HEK293 (cell line): ENCODE results near the gene CDT1.

Experiments
- CTCF ChIA-PET: fragments of 350-600 bp; formaldehyde crosslinking; extraction: SDS; loops from one replicate; lab custom pipeline; 2021; ENCODE audit warnings: antibody characterized with exemption; lab: Yijun Ruan, JAX
- POLR2A ChIA-PET: fragments of 300-600 bp; formaldehyde crosslinking; extraction: SDS; loops from one replicate; lab custom pipeline; 2020; ENCODE audit warnings: antibody characterized with exemption, inconsistent platforms; lab: Yijun Ruan, JAX
- H3K27ac ChIP-seq: fragments of 200-500 bp; sonication (Bioruptor generic); 2 replicates; pipeline ENCODE4 v1.5.1; 2014; ENCODE audit warnings: low read depth, low read length, control low read depth, inconsistent platforms; ENCODE audit errors: extremely low read depth
- H3K36me3 ChIP-seq, 2 experiments: fragments of 200-500 bp in 1 of 2; sonication (Bioruptor generic) in 1 of 2; 1 replicate in 1 of 2; 2 replicates in 1 of 2; pipeline ENCODE4 v1.5.1; 2014 to 2017; ENCODE audit warnings: inconsistent platforms in 2 of 2, low read length in 2 of 2; ENCODE audit not compliant: control insufficient read depth in 2 of 2, insufficient read depth in 1 of 2
- H3K4me1 ChIP-seq: fragments of 200-500 bp; sonication (Bioruptor generic); 2 replicates; pipeline ENCODE4 v1.5.1; 2014; ENCODE audit warnings: mild to moderate bottlenecking, low read length, inconsistent platforms; ENCODE audit not compliant: control insufficient read depth, insufficient read depth
- H3K4me3 ChIP-seq: 2 replicates; pipeline ENCODE4 v1.5.1; 2011; ENCODE audit warnings: low read depth, mild to moderate bottlenecking, control low read depth, low read length, moderate library complexity
- H3K9me3 ChIP-seq: fragments of 200-500 bp; sonication (Bioruptor generic); 2 replicates; pipeline ENCODE4 v1.5.1; 2014; ENCODE audit warnings: low read depth, low read length, inconsistent platforms; ENCODE audit not compliant: control insufficient read depth, insufficient read depth
- IKZF3 ChIP-seq: fragments of 450-650 bp; IDR thresholded peaks from 2 replicates; pipeline ENCODE4 v1.5.0; 2018; ENCODE audit warnings: missing biosample characterization, mild to moderate bottlenecking, missing genetic modification characterization, moderate library complexity
- KLF1 ChIP-seq: fragments of 450-650 bp; formaldehyde crosslinking; IDR thresholded peaks from 2 replicates; pipeline ENCODE4 v1.5.1; 2016; ENCODE audit warnings: missing biosample characterization, missing genetic modification characterization
- MEIS1 ChIP-seq: sonication (generic); formaldehyde crosslinking; IDR thresholded peaks from 2 replicates; pipeline ENCODE4 v1.8.1; 2022; ENCODE audit warnings: missing genetic modification reagents, mild to moderate bottlenecking, borderline replicate concordance
- RBAK ChIP-seq: fragments of 450-650 bp; formaldehyde crosslinking; IDR thresholded peaks from 2 replicates; pipeline ENCODE4 v1.5.1; 2016; ENCODE audit warnings: missing biosample characterization, missing genetic modification characterization
- SP3 ChIP-seq: fragments of 450-650 bp; formaldehyde crosslinking; IDR thresholded peaks from 2 replicates; pipeline ENCODE4 v1.5.1; 2016; ENCODE audit warnings: missing biosample characterization, missing genetic modification characterization
- ZBTB1 ChIP-seq: fragments of 450-650 bp; formaldehyde crosslinking; IDR thresholded peaks from 2 replicates; pipeline ENCODE4 v1.5.1; 2016; ENCODE audit warnings: missing biosample characterization, missing genetic modification characterization
- ZNF169 ChIP-seq: fragments of 450-650 bp; formaldehyde crosslinking; IDR thresholded peaks from 2 replicates; pipeline ENCODE4 v1.5.1; 2016; ENCODE audit warnings: missing biosample characterization, missing genetic modification characterization
- ZNF19 ChIP-seq: fragments of 450-650 bp; formaldehyde crosslinking; IDR thresholded peaks from 2 replicates; pipeline ENCODE4; 2016; ENCODE audit warnings: missing biosample characterization, missing genetic modification characterization, low read depth
- ZNF311 ChIP-seq: fragments of 450-650 bp; formaldehyde crosslinking; IDR thresholded peaks from 2 replicates; pipeline ENCODE4 v1.5.1; 2017; ENCODE audit warnings: missing biosample characterization, missing genetic modification characterization, borderline replicate concordance
- ZNF350 ChIP-seq: fragments of 450-650 bp; formaldehyde crosslinking; IDR thresholded peaks from 2 replicates; pipeline ENCODE4 v1.5.0; 2017; ENCODE audit warnings: missing biosample characterization, mild to moderate bottlenecking, missing genetic modification characterization
- ZNF394 ChIP-seq: fragments of 450-650 bp; formaldehyde crosslinking; IDR thresholded peaks from 2 replicates; pipeline ENCODE4 v1.5.1; 2016; ENCODE audit warnings: missing biosample characterization, missing genetic modification characterization, mild to moderate bottlenecking, moderate library complexity, borderline replicate concordance
- ZNF624 ChIP-seq: fragments of 450-650 bp; formaldehyde crosslinking; IDR thresholded peaks from 2 replicates; pipeline ENCODE4 v1.5.1; 2017; ENCODE audit warnings: missing biosample characterization, missing genetic modification characterization
- ZNF654 ChIP-seq: fragments of 450-650 bp; formaldehyde crosslinking; IDR thresholded peaks from 2 replicates; pipeline ENCODE4 v1.5.1; 2016; ENCODE audit warnings: low read depth, missing biosample characterization, missing genetic modification characterization
- ZNF76 ChIP-seq: fragments of 450-650 bp; formaldehyde crosslinking; IDR thresholded peaks from 2 replicates; pipeline ENCODE4; 2016; ENCODE audit warnings: low read depth, missing biosample characterization, missing genetic modification characterization, borderline replicate concordance
- ZNF768 ChIP-seq: fragments of 450-650 bp; formaldehyde crosslinking; IDR thresholded peaks from 2 replicates; pipeline ENCODE4 v1.5.1; 2018; ENCODE audit warnings: missing biosample characterization, mild to moderate bottlenecking, missing genetic modification characterization
- ZNF830 ChIP-seq: fragments of 450-650 bp; IDR thresholded peaks from 2 replicates; pipeline ENCODE4 v1.5.0; 2018; ENCODE audit warnings: missing biosample characterization, missing genetic modification characterization, low read depth, mild to moderate bottlenecking, moderate library complexity
- TF ChIP-seq, protein P1 (sequence below): fragments of 450-650 bp; formaldehyde crosslinking; IDR thresholded peaks from 2 replicates; pipeline ENCODE4 v1.5.1; 2016; ENCODE audit warnings: missing biosample characterization, missing genetic modification characterization
- TF ChIP-seq, protein P2 (sequence below): fragments of 450-650 bp; formaldehyde crosslinking; IDR thresholded peaks from 2 replicates; pipeline ENCODE4 v1.5.1; 2016; ENCODE audit warnings: missing biosample characterization, missing genetic modification characterization
- TF ChIP-seq, protein P3 (sequence below): fragments of 450-650 bp; formaldehyde crosslinking; IDR thresholded peaks from 2 replicates; pipeline ENCODE4 v1.5.1; 2016; ENCODE audit warnings: missing biosample characterization, missing genetic modification characterization
- TF ChIP-seq, protein P4 (sequence below): fragments of 450-650 bp; formaldehyde crosslinking; IDR thresholded peaks from 2 replicates; pipeline ENCODE4 v1.5.1; 2017; ENCODE audit warnings: missing biosample characterization, missing genetic modification characterization
- TF ChIP-seq, protein P5 (sequence below): fragments of 450-650 bp; formaldehyde crosslinking; IDR thresholded peaks from 2 replicates; pipeline ENCODE4 v1.5.1; 2016; ENCODE audit warnings: missing biosample characterization, missing genetic modification characterization

The CDT1 gene

DNA sequence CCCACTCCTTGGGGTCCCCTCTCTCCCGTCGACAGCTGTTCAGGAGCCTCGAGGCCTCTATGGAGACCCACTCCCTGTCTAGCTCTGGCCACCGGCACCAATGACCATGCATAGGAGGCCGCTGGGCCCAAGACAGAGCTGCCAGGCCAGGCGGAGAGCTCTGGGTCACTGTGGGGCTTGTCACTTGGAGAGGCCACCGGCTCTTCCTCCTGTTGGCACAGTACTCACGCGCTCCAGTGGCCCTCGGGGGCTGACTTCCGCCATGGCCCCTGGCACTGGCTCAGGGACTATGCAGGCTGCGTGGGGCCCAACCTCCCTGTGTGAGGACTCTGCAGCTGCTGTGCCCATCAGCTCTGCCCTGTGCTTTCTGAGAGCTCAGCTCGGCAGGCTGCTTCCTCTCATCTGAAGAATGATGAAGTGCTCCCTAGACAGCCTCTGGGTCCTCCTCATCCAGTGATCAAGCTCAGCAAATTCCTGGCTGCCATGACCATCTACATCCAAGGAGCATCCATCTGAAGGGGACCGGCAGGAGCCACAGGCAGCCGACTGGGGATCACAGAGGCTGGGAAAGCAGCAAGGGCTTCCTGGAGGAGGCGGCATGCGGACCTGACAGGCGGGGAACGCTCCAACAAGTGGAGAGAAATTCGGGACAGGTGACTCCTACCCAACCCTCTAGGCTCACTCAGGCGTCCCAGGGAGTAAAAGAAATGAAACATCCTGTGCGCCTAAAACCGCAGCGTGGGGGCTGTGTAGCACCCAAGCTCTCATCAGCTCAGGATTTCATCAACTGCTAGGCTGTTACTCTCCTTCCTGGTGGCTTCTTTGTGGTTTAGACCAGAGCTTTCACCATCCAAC is 36.4 kb downstream of the CDT1 start (continued):
- TF ChIP-seq, protein P1, sequence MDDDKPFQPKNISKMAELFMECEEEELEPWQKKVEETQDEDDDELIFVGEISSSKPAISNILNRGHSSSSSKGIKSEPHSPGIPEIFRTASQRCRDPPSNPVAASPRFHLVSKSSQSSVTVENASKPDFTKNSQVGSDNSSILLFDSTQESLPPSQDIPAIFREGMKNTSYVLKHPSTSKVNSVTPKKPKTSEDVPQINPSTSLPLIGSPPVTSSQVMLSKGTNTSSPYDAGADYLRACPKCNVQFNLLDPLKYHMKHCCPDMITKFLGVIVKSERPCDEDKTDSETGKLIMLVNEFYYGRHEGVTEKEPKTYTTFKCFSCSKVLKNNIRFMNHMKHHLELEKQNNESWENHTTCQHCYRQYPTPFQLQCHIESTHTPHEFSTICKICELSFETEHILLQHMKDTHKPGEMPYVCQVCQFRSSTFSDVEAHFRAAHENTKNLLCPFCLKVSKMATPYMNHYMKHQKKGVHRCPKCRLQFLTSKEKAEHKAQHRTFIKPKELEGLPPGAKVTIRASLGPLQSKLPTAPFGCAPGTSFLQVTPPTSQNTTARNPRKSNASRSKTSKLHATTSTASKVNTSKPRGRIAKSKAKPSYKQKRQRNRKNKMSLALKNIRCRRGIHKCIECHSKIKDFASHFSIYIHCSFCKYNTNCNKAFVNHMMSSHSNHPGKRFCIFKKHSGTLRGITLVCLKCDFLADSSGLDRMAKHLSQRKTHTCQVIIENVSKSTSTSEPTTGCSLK (tag by site-specific recombination): no peak
- TF ChIP-seq ZNF19 (tag by site-specific recombination) (no peak), ZNF830 (tag by site-specific recombination) (no peak), ZNF311 (tag by site-specific recombination) (no peak), RBAK (tag by site-specific recombination) (no peak), ZNF350 (tag by site-specific recombination) (no peak)

DNA sequence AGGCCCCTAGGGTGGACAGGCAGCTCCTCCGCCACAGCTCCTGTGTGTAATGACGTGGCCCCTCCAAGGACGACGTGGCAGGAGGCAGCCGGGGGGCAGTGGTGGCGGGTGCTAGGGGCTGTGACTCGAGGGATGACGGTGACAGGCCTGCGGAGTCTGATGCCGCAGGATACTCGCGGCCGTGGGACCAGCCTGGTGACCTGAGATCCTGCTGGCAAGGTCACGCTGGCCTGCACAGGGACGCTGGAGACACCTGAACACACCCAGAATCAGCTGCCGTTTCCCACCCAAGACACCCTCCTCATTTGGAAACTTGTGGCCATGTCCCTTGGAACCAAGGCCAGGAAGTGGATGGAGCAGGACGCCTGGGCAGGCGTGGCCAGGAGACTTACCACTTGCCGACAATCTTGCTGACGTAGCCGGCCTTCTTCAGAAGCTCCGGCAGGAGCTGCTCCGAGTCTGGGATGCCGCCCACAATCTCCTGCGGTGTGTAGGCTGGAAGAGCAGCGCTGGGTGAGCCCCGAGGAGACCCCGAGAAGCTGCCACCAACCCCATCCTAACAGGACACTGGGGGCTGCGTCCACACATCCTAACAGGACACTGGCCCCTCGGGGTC is 37.1 kb downstream of the CDT1 start:
- ChIA-PET POLR2A (no interaction called here), CTCF (interaction anchor here (0.7 kb wide), 1 partner anchor 35 kb away, joined by 3 read pairs; no protein-coding TSS in a partner anchor)
- peaks cover 0 to 13% of the 10 kb centered on the region in 2 experiments; a peak in 1 of 3 replicates for H3K36me3 ChIP-seq
- no peak overlapping the region for H3K4me3 ChIP-seq
- H3K27ac ChIP-seq: no peak overlapping the region
- H3K4me1 ChIP-seq: no peaks in the 10 kb centered on the region
- H3K9me3 ChIP-seq: no peaks in the 10 kb centered on the region
- TF ChIP-seq ZNF76 (no peak), ZNF624 (no peak), ZNF654 (no peak), IKZF3 (tag by site-specific recombination) (no peak), SP3 (tag by site-specific recombination) (no peak), MEIS1 (no peak), ZNF768 (tag by site-specific recombination) (no peak), ZBTB1 (no peak), ZNF169 (tag by site-specific recombination) (no peak), KLF1 (tag by site-specific recombination) (no peak), ZNF394 (tag by site-specific recombination) (no peak)
- TF ChIP-seq, protein P2, sequence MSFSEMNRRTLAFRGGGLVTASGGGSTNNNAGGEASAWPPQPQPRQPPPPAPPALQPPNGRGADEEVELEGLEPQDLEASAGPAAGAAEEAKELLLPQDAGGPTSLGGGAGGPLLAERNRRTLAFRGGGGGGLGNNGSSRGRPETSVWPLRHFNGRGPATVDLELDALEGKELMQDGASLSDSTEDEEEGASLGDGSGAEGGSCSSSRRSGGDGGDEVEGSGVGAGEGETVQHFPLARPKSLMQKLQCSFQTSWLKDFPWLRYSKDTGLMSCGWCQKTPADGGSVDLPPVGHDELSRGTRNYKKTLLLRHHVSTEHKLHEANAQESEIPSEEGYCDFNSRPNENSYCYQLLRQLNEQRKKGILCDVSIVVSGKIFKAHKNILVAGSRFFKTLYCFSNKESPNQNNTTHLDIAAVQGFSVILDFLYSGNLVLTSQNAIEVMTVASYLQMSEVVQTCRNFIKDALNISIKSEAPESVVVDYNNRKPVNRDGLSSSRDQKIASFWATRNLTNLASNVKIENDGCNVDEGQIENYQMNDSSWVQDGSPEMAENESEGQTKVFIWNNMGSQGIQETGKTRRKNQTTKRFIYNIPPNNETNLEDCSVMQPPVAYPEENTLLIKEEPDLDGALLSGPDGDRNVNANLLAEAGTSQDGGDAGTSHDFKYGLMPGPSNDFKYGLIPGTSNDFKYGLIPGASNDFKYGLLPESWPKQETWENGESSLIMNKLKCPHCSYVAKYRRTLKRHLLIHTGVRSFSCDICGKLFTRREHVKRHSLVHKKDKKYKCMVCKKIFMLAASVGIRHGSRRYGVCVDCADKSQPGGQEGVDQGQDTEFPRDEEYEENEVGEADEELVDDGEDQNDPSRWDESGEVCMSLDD (tag by site-specific recombination): no peak
- TF ChIP-seq, protein P3, sequence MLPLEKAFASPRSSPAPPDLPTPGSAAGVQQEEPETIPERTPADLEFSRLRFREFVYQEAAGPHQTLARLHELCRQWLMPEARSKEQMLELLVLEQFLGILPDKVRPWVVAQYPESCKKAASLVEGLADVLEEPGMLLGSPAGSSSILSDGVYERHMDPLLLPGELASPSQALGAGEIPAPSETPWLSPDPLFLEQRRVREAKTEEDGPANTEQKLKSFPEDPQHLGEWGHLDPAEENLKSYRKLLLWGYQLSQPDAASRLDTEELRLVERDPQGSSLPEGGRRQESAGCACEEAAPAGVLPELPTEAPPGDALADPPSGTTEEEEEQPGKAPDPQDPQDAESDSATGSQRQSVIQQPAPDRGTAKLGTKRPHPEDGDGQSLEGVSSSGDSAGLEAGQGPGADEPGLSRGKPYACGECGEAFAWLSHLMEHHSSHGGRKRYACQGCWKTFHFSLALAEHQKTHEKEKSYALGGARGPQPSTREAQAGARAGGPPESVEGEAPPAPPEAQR (tag by site-specific recombination): no peak
- TF ChIP-seq, protein P4, sequence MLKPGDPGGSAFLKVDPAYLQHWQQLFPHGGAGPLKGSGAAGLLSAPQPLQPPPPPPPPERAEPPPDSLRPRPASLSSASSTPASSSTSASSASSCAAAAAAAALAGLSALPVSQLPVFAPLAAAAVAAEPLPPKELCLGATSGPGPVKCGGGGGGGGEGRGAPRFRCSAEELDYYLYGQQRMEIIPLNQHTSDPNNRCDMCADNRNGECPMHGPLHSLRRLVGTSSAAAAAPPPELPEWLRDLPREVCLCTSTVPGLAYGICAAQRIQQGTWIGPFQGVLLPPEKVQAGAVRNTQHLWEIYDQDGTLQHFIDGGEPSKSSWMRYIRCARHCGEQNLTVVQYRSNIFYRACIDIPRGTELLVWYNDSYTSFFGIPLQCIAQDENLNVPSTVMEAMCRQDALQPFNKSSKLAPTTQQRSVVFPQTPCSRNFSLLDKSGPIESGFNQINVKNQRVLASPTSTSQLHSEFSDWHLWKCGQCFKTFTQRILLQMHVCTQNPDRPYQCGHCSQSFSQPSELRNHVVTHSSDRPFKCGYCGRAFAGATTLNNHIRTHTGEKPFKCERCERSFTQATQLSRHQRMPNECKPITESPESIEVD: no peak
- TF ChIP-seq, protein P5, sequence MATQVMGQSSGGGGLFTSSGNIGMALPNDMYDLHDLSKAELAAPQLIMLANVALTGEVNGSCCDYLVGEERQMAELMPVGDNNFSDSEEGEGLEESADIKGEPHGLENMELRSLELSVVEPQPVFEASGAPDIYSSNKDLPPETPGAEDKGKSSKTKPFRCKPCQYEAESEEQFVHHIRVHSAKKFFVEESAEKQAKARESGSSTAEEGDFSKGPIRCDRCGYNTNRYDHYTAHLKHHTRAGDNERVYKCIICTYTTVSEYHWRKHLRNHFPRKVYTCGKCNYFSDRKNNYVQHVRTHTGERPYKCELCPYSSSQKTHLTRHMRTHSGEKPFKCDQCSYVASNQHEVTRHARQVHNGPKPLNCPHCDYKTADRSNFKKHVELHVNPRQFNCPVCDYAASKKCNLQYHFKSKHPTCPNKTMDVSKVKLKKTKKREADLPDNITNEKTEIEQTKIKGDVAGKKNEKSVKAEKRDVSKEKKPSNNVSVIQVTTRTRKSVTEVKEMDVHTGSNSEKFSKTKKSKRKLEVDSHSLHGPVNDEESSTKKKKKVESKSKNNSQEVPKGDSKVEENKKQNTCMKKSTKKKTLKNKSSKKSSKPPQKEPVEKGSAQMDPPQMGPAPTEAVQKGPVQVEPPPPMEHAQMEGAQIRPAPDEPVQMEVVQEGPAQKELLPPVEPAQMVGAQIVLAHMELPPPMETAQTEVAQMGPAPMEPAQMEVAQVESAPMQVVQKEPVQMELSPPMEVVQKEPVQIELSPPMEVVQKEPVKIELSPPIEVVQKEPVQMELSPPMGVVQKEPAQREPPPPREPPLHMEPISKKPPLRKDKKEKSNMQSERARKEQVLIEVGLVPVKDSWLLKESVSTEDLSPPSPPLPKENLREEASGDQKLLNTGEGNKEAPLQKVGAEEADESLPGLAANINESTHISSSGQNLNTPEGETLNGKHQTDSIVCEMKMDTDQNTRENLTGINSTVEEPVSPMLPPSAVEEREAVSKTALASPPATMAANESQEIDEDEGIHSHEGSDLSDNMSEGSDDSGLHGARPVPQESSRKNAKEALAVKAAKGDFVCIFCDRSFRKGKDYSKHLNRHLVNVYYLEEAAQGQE (tag by site-specific recombination): no peak
